GM21381 (cell line): ENCODE data around the gene LRRC3B.

Experiments used
- ATAC-seq: cut with Tn5 transposase; IDR thresholded peaks from one replicate; pipeline ENCODE4 v1.9.1; 2021; ENCODE audit warnings: mild to moderate bottlenecking, moderate library complexity; ENCODE audit not compliant: unreplicated experiment

Gene LRRC3B

GRCh38 chr3:26630669-26631389, 8.3 kb downstream of the LRRC3B start:
- ATAC-seq, result no peak

GRCh38 chr3:26631390-26631738, 8.8 kb downstream of the LRRC3B start:
- ATAC-seq, result no peak

GRCh38 chr3:26634601-26635000, 12.0 kb downstream of the LRRC3B start:
- no peak for ATAC-seq

GRCh38 chr3:26636096-26636727, 13.6 kb downstream of the LRRC3B start:
- no peak for ATAC-seq

GRCh38 chr3:26637698-26638097, 15.1 kb downstream of the LRRC3B start:
- ATAC-seq, result no peak

- ATAC-seq, result no peak
Measured at GRCh38 chr3:26638113-26638512, 15.5 kb downstream of the LRRC3B start.

GRCh38 chr3:26639339-26639738, 16.8 kb downstream of the LRRC3B start:
- ATAC-seq, result no peak

GRCh38 chr3:26647078-26647477, 24.5 kb downstream of the LRRC3B start:
- ATAC-seq, result no peak

GRCh38 chr3:26648461-26648860, 25.9 kb downstream of the LRRC3B start:
- ATAC-seq, result no peak

- ATAC-seq, result no peak
Measured at GRCh38 chr3:26652164-26652563, 29.6 kb downstream of the LRRC3B start.

GRCh38 chr3:26653811-26654425, 31.3 kb downstream of the LRRC3B start:
- no peak for ATAC-seq

GRCh38 chr3:26655231-26655630, 32.7 kb downstream of the LRRC3B start:
- no peak for ATAC-seq

- ATAC-seq, result no peak
Measured at GRCh38 chr3:26657348-26657976, 34.9 kb downstream of the LRRC3B start.

GRCh38 chr3:26668171-26668570, 45.6 kb downstream of the LRRC3B start:
- ATAC-seq, result no peak

- no peak for ATAC-seq
Measured at GRCh38 chr3:26668696-26669095, 46.1 kb downstream of the LRRC3B start.

- ATAC-seq, result no peak
Measured at GRCh38 chr3:26675336-26675735, 52.8 kb downstream of the LRRC3B start.

GRCh38 chr3:26681632-26682031, 59.1 kb downstream of the LRRC3B start:
- ATAC-seq, result no peak

GRCh38 chr3:26682406-26682805, 59.8 kb downstream of the LRRC3B start:
- no peak for ATAC-seq

- no peak for ATAC-seq
Measured at GRCh38 chr3:26683902-26684301, 61.3 kb downstream of the LRRC3B start.

GRCh38 chr3:26687466-26687865, 64.9 kb downstream of the LRRC3B start:
- no peak for ATAC-seq

GRCh38 chr3:26699553-26699952, 77.0 kb downstream of the LRRC3B start:
- ATAC-seq, result no peak

- no peak for ATAC-seq
Measured at GRCh38 chr3:26703519-26703918, 80.9 kb downstream of the LRRC3B start.
